Stimulated activated CD8-positive, alpha-beta memory T cell treated with anti-CD3 and anti-CD28 coated beads, Interleukin-4, amount 100 ng/mL, for 24 hours (primary cell): Measurements from ENCODE around the gene VAMP2.
"Not testable (repeated sequence)": the region's sequence is repeated elsewhere in the genome, so short reads cannot be mapped to it uniquely, and the experiment has no call there.

Source experiments
- DNase-seq: peaks from one replicate; pipeline ENCODE4 v3.0.0-alpha.2; 2020; ENCODE audit warnings: low read depth

VAMP2 gene

GRCh38 chr17:8176197-8176940, 13.6 kb upstream of the VAMP2 start, which contains the start of gene TMEM107:
TMEM107 (minus strand) TSS chr17:8176380; CDS start chr17:8176286, 94 bp downstream.
- peak; percentile 77 for DNase-seq

GRCh38 chr17:8175795-8176196, 13.0 kb upstream of the VAMP2 start:
- DNase-seq, result no peak

- DNase-seq, result no peak
Observed at GRCh38 chr17:8173871-8174322, 11.1 kb upstream of the VAMP2 start.

GRCh38 chr17:8173056-8173870, 10.5 kb upstream of the VAMP2 start:
- no peak for DNase-seq

GRCh38 chr17:8170186-8170585, 7.4 kb upstream of the VAMP2 start:
- DNase-seq, result not testable (repeated sequence)

GRCh38 chr17:8167526-8167925, 4.8 kb upstream of the VAMP2 start:
- no peak for DNase-seq

GRCh38 chr17:8166731-8167130, 4.0 kb upstream of the VAMP2 start:
- DNase-seq, result no peak

- no peak for DNase-seq
Observed at GRCh38 chr17:8164815-8165131, 2.0 kb upstream of the VAMP2 start.

GRCh38 chr17:8163978-8164814, 1.4 kb upstream of the VAMP2 start:
- peak; percentile 69 for DNase-seq

- no peak for DNase-seq
Observed at GRCh38 chr17:8162997-8163977, 539 bp upstream of the VAMP2 start.

GRCh38 chr17:8161289-8162232, 1.2 kb downstream of the VAMP2 start:
- no peak for DNase-seq

- no peak for DNase-seq
Observed at GRCh38 chr17:8160741-8161221, 2.0 kb downstream of the VAMP2 start.

GRCh38 chr17:8160224-8160577, 2.5 kb downstream of the VAMP2 start:
- DNase-seq, result no peak

- DNase-seq, result no peak
Observed at GRCh38 chr17:8159459-8160223, 3.1 kb downstream of the VAMP2 start.

- no peak for DNase-seq
Observed at GRCh38 chr17:8159032-8159400, 3.7 kb downstream of the VAMP2 start.

- DNase-seq, result peak; percentile 77
Observed at GRCh38 chr17:8158267-8159031, 4.3 kb downstream of the VAMP2 start.

- DNase-seq, result peak; percentile 100
Observed at GRCh38 chr17:8156246-8156992, 6.3 kb downstream of the VAMP2 start.

GRCh38 chr17:8155996-8156245, 6.8 kb downstream of the VAMP2 start:
- no peak for DNase-seq
